HEK293 (cell line): ENCODE results near the gene SNX15.

Experiments
- BCL11A ChIP-seq: fragments of 450-650 bp; formaldehyde crosslinking; IDR thresholded peaks from 2 replicates; pipeline ENCODE4 v1.5.1; 2016; ENCODE audit warnings: low read depth, missing biosample characterization, missing genetic modification characterization
- GLI4 ChIP-seq: fragments of 450-650 bp; formaldehyde crosslinking; IDR thresholded peaks from 2 replicates; pipeline ENCODE4 v1.5.1; 2016; ENCODE audit warnings: missing biosample characterization, missing genetic modification characterization
- HOXC10 ChIP-seq: sonication (generic); formaldehyde crosslinking; IDR thresholded peaks from 2 replicates; pipeline ENCODE4 v1.8.1; 2023; ENCODE audit warnings: mild to moderate bottlenecking, missing genetic modification reagents
- INSM2 ChIP-seq: fragments of 450-650 bp; formaldehyde crosslinking; IDR thresholded peaks from 2 replicates; pipeline ENCODE4 v1.5.1; 2016; ENCODE audit warnings: missing biosample characterization, missing genetic modification characterization
- KLF9 ChIP-seq: fragments of 450-650 bp; formaldehyde crosslinking; IDR thresholded peaks from 2 replicates; pipeline ENCODE4 v1.5.1; 2016; ENCODE audit warnings: missing biosample characterization, missing genetic modification characterization, low read depth
- SCRT2 ChIP-seq: fragments of 450-650 bp; formaldehyde crosslinking; IDR thresholded peaks from 2 replicates; pipeline ENCODE4 v1.5.1; 2016; ENCODE audit warnings: missing biosample characterization, missing genetic modification characterization
- TCF7L2 ChIP-seq: IDR thresholded peaks from 2 replicates; pipeline ENCODE4 v1.6.1; 2011; ENCODE audit warnings: low read depth, mild to moderate bottlenecking, inconsistent platforms, low read length, moderate library complexity, borderline replicate concordance
- TRIM28 ChIP-seq: IDR thresholded peaks from 2 replicates; pipeline ENCODE4 v1.6.1; 2011; ENCODE audit warnings: low read length, control low read depth, borderline replicate concordance
- ZNF274 ChIP-seq, 2 experiments: fragments of 200-500 bp in 1 of 2; fragments of 450-650 bp in 1 of 2; sonication (Bioruptor generic) in 1 of 2; formaldehyde crosslinking in 1 of 2; IDR thresholded peaks; 2 replicates each; pipeline versions ENCODE4 v1.5.1 to v1.6.1; 2014 to 2016; ENCODE audit warnings: borderline replicate concordance in 1 of 2, inconsistent platforms in 1 of 2, low read length in 1 of 2, missing biosample characterization in 1 of 2, missing genetic modification characterization in 1 of 2
- ZNF600 ChIP-seq: fragments of 450-650 bp; formaldehyde crosslinking; IDR thresholded peaks from 2 replicates; pipeline ENCODE4 v1.5.1; 2016; ENCODE audit warnings: missing biosample characterization, missing genetic modification characterization
- TF ChIP-seq, protein P1 (sequence below): fragments of 450-650 bp; formaldehyde crosslinking; IDR thresholded peaks from 2 replicates; pipeline ENCODE4 v1.5.1; 2016; ENCODE audit warnings: missing biosample characterization, missing genetic modification characterization
- TF ChIP-seq, protein P2 (sequence below): fragments of 450-650 bp; formaldehyde crosslinking; IDR thresholded peaks from 2 replicates; pipeline ENCODE4 v1.5.1; 2016; ENCODE audit warnings: missing biosample characterization, missing genetic modification characterization
- TF ChIP-seq, protein P3 (sequence below): sonication (generic); formaldehyde crosslinking; IDR thresholded peaks from 2 replicates; pipeline ENCODE4 v1.8.1; 2022; ENCODE audit warnings: mild to moderate bottlenecking, moderate library complexity, missing genetic modification reagents
- TF ChIP-seq, protein P4 (sequence below): fragments of 450-650 bp; formaldehyde crosslinking; IDR thresholded peaks from 2 replicates; pipeline ENCODE4 v1.5.1; 2016; ENCODE audit warnings: missing biosample characterization, missing genetic modification characterization

DNA sequence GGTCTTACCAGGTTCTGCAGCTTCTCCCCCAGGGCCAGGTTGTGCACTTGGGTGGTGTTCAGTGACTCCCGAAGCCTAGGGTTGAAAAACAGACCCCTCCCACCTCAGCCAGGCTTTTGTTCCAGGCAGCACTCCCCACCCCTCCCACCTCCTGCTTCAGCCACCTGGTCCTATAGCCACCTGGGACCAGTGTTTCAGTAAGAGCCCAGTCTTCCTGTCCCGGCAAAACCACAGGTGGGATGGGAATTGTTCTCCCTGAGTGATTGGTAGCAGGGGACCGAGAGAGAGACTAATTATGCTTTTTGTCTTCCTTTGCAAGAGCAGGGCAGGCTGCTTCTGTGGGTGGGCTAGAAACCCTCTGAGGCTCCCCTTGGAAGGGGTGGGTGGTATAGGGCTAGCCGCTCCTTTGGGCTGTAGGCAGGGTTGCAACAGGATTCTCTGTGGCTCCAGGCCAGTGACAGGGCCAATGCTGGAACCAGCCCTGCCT is 39.6 kb downstream of the SNX15 start:
- TF ChIP-seq ZNF274 (IDR thresholded peaks at IDR 0.05; ENCODE audit: low read length): no peak
- no peak for TF ChIP-seq ZNF274 (tag by site-specific recombination; IDR thresholded peaks at IDR 0.05; ENCODE audit: borderline replicate concordance)
- TF ChIP-seq INSM2 (tag by site-specific recombination): no peak
- TF ChIP-seq SCRT2: no peak
- TF ChIP-seq, protein P1, sequence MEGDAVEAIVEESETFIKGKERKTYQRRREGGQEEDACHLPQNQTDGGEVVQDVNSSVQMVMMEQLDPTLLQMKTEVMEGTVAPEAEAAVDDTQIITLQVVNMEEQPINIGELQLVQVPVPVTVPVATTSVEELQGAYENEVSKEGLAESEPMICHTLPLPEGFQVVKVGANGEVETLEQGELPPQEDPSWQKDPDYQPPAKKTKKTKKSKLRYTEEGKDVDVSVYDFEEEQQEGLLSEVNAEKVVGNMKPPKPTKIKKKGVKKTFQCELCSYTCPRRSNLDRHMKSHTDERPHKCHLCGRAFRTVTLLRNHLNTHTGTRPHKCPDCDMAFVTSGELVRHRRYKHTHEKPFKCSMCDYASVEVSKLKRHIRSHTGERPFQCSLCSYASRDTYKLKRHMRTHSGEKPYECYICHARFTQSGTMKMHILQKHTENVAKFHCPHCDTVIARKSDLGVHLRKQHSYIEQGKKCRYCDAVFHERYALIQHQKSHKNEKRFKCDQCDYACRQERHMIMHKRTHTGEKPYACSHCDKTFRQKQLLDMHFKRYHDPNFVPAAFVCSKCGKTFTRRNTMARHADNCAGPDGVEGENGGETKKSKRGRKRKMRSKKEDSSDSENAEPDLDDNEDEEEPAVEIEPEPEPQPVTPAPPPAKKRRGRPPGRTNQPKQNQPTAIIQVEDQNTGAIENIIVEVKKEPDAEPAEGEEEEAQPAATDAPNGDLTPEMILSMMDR (tag by site-specific recombination): no peak
- no peak for TF ChIP-seq BCL11A (tag by site-specific recombination)
- no peak for TF ChIP-seq TRIM28
- TF ChIP-seq KLF9 (tag by site-specific recombination): no peak
- TF ChIP-seq ZNF600 (tag by site-specific recombination): no peak
- TF ChIP-seq GLI4 (tag by site-specific recombination): no peak
- TF ChIP-seq, protein P2, sequence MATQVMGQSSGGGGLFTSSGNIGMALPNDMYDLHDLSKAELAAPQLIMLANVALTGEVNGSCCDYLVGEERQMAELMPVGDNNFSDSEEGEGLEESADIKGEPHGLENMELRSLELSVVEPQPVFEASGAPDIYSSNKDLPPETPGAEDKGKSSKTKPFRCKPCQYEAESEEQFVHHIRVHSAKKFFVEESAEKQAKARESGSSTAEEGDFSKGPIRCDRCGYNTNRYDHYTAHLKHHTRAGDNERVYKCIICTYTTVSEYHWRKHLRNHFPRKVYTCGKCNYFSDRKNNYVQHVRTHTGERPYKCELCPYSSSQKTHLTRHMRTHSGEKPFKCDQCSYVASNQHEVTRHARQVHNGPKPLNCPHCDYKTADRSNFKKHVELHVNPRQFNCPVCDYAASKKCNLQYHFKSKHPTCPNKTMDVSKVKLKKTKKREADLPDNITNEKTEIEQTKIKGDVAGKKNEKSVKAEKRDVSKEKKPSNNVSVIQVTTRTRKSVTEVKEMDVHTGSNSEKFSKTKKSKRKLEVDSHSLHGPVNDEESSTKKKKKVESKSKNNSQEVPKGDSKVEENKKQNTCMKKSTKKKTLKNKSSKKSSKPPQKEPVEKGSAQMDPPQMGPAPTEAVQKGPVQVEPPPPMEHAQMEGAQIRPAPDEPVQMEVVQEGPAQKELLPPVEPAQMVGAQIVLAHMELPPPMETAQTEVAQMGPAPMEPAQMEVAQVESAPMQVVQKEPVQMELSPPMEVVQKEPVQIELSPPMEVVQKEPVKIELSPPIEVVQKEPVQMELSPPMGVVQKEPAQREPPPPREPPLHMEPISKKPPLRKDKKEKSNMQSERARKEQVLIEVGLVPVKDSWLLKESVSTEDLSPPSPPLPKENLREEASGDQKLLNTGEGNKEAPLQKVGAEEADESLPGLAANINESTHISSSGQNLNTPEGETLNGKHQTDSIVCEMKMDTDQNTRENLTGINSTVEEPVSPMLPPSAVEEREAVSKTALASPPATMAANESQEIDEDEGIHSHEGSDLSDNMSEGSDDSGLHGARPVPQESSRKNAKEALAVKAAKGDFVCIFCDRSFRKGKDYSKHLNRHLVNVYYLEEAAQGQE (tag by site-specific recombination): no peak
- TF ChIP-seq HOXC10 (CRISPR knock-in tag): no peak
- TF ChIP-seq, protein P3, sequence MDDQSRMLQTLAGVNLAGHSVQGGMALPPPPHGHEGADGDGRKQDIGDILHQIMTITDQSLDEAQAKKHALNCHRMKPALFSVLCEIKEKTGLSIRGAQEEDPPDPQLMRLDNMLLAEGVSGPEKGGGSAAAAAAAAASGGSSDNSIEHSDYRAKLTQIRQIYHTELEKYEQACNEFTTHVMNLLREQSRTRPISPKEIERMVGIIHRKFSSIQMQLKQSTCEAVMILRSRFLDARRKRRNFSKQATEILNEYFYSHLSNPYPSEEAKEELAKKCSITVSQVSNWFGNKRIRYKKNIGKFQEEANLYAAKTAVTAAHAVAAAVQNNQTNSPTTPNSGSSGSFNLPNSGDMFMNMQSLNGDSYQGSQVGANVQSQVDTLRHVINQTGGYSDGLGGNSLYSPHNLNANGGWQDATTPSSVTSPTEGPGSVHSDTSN: no peak
- no peak for TF ChIP-seq TCF7L2
- TF ChIP-seq, protein P4, sequence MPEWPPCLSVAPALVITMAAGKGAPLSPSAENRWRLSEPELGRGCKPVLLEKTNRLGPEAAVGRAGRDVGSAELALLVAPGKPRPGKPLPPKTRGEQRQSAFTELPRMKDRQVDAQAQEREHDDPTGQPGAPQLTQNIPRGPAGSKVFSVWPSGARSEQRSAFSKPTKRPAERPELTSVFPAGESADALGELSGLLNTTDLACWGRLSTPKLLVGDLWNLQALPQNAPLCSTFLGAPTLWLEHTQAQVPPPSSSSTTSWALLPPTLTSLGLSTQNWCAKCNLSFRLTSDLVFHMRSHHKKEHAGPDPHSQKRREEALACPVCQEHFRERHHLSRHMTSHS: no peak
